Muscle of back (tissue), 11 donors: ENCODE results near the gene RUNX2. TPM values are rescaled to one million over a fixed set of nuclear protein-coding genes. Genes with fewer than 3 reads are reported as not detected.
A peak's percentile ranks its signal among the peaks of the same experiment; 100 is the strongest.

Experiments used
- DNase-seq, 3 donors: peaks; one replicate each; pipeline versions ENCODE4 v3.0.0 to v3.0.0-alpha.2; 2013
- polyA plus RNA-seq, 10 donors: library from polyadenylated mRNA; unstranded; fragments of 120-200 nt; gene quantifications; one replicate each; pipeline ENCODE4 v1.2.1, GENCODE V29; 2013; ENCODE audit not compliant: insufficient read length in 10 of 10

RUNX2 gene
- polyA plus RNA-seq, 10 donors, result 0.45 to 3.0 (median 0.83) TPM

GRCh38 chr6:45610374-45610773, 282.2 kb downstream of the RUNX2 start:
- no peak for DNase-seq

GRCh38 chr6:45610832-45611231, 282.7 kb downstream of the RUNX2 start:
- no peak for DNase-seq

GRCh38 chr6:45611491-45611890, 283.4 kb downstream of the RUNX2 start:
- DNase-seq, result no peak

GRCh38 chr6:45613656-45614055, 285.5 kb downstream of the RUNX2 start:
- DNase-seq, result peak; percentile 59 to 88 (median 77)

GRCh38 chr6:45614488-45615285, 286.6 kb downstream of the RUNX2 start:
- DNase-seq, result no peak

GRCh38 chr6:45616209-45616608, 288.1 kb downstream of the RUNX2 start:
- DNase-seq, result no peak

- DNase-seq, result no peak
These were observed 289.3 kb downstream of the RUNX2 start for GRCh38 chr6:45617441-45617840.

GRCh38 chr6:45618259-45618658, 290.1 kb downstream of the RUNX2 start:
- no peak for DNase-seq

GRCh38 chr6:45619211-45619760, 291.2 kb downstream of the RUNX2 start:
- DNase-seq, result peak in 1 of 3 donors; percentile 32

GRCh38 chr6:45619994-45620471, 291.9 kb downstream of the RUNX2 start:
- peak in 1 of 3 donors; percentile 35 for DNase-seq

- no peak for DNase-seq
These were observed 296.1 kb downstream of the RUNX2 start for GRCh38 chr6:45624228-45624627.

- DNase-seq, result peak in 1 of 3 donors; percentile 74
These were observed 297.1 kb downstream of the RUNX2 start for GRCh38 chr6:45625191-45625664.

- DNase-seq, result peak in 1 of 3 donors; percentile 89
These were observed 298.2 kb downstream of the RUNX2 start for GRCh38 chr6:45626087-45626891.

- DNase-seq, result no peak
These were observed 302.2 kb downstream of the RUNX2 start for GRCh38 chr6:45630314-45630713.

- DNase-seq, result no peak
These were observed 302.7 kb downstream of the RUNX2 start for GRCh38 chr6:45630801-45631200.

- DNase-seq, result no peak
These were observed 303.3 kb downstream of the RUNX2 start for GRCh38 chr6:45631396-45631795.

- DNase-seq, result no peak
These were observed 305.3 kb downstream of the RUNX2 start for GRCh38 chr6:45633272-45633908.

- DNase-seq, result no peak
These were observed 306.1 kb downstream of the RUNX2 start for GRCh38 chr6:45634231-45634630.

- peak in 1 of 3 donors; percentile 43 for DNase-seq
These were observed 307.2 kb downstream of the RUNX2 start for GRCh38 chr6:45635284-45635867.

- no peak for DNase-seq
These were observed 308.9 kb downstream of the RUNX2 start for GRCh38 chr6:45637056-45637455.

GRCh38 chr6:45637611-45638257, 309.6 kb downstream of the RUNX2 start:
- peak in 1 of 3 donors; percentile 50 for DNase-seq
